Renal cortical epithelial cell (primary cell): ENCODE measurements around the gene CFTR. TPM values are rescaled to one million over a fixed set of nuclear protein-coding genes. Genes with fewer than 3 reads are reported as not detected.
A peak's percentile ranks its signal among the peaks of the same experiment; 100 is the strongest.
"Not testable (repeated sequence)": the region's sequence is repeated elsewhere in the genome, so short reads cannot be mapped to it uniquely, and the experiment has no call there.

ENCODE experiments used
- DNase-seq: peaks from one replicate; pipeline ENCODE4 v3.0.0-alpha.2; 2011; ENCODE audit warnings: low read depth
- total RNA-seq: library from RNA; depleted of rRNA; stranded (reverse); fragments of >200 nt; gene quantifications from 2 replicates; pipeline ENCODE4 v1.2.3, GENCODE V29; 2014

CFTR gene
- total RNA-seq = 10.9 and 29.9 TPM in 2 replicates

DNA sequence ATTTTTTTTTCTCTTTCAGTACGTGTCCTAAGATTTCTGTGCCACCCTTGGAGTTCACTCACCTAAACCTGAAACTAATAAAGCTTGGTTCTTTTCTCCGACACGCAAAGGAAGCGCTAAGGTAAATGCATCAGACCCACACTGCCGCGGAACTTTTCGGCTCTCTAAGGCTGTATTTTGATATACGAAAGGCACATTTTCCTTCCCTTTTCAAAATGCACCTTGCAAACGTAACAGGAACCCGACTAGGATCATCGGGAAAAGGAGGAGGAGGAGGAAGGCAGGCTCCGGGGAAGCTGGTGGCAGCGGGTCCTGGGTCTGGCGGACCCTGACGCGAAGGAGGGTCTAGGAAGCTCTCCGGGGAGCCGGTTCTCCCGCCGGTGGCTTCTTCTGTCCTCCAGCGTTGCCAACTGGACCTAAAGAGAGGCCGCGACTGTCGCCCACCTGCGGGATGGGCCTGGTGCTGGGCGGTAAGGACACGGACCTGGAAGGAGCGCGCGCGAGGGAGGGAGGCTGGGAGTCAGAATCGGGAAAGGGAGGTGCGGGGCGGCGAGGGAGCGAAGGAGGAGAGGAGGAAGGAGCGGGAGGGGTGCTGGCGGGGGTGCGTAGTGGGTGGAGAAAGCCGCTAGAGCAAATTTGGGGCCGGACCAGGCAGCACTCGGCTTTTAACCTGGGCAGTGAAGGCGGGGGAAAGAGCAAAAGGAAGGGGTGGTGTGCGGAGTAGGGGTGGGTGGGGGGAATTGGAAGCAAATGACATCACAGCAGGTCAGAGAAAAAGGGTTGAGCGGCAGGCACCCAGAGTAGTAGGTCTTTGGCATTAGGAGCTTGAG is at the start of gene CFTR:
TSS of gene CFTR (plus strand) at position 801 of the 830 bp plus-strand sequence. CDS start 70 bp downstream, outside the sequence.
- no peak for DNase-seq

DNA sequence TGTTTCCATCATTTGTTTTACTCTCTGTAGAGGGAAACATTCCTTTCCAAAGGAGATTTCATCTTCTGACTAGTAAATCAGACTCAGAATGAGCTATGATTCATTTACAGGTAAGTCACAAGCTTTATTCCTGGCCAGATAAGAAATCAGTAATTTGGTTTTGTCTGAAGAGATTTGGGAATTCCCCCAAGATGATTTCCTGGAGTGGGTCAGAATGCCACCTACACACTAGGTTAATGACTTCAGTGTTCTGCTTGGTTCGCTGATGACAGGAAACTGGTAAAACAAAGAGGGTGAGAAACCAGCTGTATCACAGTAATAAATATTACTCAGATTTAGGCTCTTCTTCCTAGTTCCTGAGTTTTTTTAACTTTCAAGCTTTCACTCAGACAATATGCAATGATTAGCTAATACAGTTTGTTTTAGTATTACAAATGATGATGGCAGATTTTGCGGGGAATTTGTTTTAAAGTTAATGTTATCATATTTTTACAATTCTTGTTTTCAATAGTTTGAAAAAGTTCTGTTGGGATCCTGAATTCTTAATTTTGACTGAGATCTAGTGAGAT is 44.3 kb upstream of the CFTR start:
- peak; percentile 96 for DNase-seq

GRCh38 chr7:117444646-117445045 is 35.2 kb upstream of the CFTR start:
- no peak for DNase-seq

DNA sequence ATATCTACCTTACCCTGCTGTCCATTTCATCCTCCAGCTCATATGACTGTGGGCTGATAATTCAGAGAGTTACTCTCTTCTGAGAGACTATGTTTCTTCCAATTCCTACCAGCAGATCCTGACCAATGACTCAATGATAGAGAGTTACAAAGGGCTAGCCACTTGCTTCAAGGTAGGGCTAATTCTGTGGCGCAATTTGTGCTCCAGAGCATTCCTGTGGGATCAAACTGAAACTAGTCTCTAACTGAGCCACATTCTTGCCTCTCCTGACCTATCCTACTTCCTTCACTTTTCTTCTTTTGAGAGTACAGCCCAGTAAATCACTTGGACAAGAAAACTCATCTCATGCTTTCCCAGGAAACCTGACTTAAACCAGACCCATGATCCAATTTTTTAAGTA is 34.6 kb upstream of the CFTR start:
- DNase-seq = peak; percentile 95

DNA sequence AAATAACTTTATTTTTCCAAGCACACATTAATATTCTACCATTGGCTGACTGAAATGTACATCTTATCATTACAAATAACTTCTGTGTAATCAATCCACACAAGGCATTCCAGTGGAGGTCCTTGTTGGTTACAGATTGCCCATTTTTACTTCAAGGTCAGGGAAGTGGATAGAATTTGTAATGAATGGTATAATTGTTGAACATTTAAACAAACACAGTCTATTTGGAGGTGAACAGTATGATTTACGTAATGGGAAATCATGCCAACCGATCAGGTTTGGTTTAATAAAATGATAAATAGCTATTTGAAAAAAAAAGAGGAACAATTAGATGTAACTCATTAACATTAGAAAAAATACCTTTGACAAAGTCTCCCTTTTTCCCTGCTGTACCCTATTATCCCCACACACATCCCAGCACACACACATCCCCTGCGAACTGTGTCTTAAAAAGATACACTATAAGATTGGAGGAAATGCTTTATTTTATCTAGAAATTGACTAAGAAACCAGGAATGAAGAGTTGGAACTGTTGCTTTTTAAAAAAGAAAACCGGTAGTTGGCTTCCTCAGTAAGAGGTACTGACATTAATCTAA is 33.5 kb upstream of the CFTR start:
- DNase-seq = no peak

- no peak for DNase-seq
These were observed 31.2 kb upstream of the CFTR start for GRCh38 chr7:117448655-117449054.

DNA sequence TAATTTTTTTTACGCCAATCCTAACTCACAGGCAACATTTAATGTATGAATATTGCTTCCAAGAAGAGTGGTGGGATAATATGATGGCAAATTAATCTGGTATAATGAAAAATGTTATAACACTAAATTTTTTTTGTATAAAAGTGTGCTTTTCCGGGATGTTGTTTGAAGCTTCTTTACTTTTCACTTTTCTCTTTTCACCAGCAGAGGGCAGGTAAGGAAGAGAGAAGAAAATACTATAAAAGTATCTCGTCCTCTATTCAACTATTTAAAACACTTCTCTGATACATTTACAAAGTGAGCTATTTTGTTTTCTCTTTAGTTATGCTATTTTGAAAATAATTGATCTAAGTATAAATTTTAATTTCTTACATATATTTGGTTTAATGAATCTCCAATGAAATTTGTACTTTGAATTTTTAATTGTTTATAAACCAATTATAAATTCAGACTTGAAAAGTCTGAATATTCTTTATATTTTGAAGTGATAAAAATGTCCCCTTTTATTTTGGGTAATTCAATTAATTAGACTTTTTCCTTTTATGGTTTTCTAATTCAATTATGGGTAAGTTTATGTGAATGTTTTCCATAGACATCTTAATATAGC is 20.7 kb upstream of the CFTR start:
- DNase-seq = peak; percentile 46

DNA sequence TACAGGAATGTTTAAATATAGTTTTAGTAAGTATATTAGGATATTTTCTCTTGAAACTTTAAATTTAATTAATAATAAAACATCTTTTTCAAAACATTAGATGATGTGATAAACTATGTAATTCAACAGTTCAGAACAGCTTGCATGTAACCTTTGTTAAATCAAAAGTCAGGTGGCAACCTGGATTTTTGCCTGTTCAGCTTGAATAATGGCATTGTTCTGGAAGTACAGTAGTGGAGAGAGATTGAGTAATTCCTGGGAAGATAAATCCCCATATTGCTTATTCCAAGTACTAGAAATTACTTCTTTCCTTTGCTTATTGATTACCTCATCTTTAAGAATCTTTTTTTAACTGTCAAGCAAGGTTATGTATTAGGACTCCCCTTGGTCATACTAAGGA is 20.1 kb upstream of the CFTR start:
- peak; percentile 21 for DNase-seq

DNA sequence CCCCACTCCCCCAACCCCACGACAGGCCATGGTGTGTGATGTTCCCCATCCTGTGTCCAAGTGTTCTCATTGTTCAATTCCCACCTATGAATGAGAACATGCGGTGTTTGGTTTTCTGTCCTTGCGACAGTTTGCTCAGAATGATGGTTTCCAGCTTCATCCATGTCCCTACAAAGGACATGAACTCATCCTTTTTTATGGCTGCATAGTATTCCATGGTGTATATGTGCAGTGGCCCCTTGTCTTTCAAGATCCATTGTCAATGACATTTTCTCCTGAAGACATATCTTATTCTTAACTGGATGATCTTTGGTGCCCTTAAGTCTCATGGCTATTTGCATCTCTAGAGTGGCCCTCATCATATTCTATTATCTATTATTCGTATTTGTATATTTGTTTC is 19.0 kb upstream of the CFTR start:
- not testable (repeated sequence) for DNase-seq

DNA sequence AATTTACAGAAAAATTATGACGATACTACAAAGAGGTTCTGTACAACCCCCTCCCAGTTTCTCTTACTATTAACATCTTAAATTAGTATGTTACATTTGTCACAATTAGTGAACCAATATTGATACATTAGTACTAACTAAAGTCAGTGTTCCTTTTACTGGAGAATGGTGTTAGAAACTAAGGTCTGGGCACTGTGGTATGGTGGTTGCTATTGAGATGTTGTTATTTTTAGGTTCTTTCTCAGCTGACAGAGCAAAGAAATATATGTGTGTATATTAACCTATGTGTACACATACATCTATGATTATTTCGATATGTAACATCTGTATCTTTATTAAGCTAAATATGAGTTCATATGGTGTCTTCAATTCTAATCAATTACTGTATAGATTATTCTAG is 11.7 kb upstream of the CFTR start:
- DNase-seq = no peak

GRCh38 chr7:117470777-117471176 is 9.0 kb upstream of the CFTR start:
- DNase-seq = peak; percentile 18

- DNase-seq = no peak
These were observed 7.5 kb upstream of the CFTR start for GRCh38 chr7:117472335-117472734.

DNA sequence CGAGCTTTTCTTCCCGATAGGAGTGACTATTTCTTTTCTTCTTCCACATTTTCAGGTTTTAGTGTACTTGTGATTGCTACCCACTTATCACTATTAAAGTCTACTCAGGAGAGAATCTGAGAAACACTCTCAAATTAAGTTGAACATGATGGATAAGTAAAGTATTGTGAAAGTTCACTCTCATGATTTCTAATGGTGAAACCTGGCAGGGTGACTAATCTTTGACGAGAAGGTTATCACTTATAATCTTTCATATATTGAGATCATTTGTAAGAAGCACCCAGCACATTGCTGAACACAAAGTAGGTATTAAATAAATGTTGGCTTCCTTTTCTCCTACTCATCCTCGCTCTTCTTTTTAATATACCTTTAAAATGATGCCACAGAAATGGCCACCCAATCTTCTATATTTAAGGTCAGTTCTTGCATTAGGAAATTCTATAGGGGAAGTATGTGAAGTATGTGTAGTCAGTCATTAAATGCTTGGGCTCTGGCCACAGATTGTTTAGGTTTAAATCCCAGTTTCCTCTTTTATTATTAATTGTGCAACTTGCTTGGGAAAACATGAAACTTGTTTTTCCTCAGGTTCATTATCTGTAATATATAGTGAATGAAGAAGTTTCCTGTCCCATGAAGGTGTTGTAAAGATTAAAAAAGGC is 3.1 kb upstream of the CFTR start:
- DNase-seq = no peak

GRCh38 chr7:117478836-117479224 is 995 bp upstream of the CFTR start:
- no peak for DNase-seq

GRCh38 chr7:117480055-117480362 is 184 bp downstream of the CFTR start:
- no peak for DNase-seq

DNA sequence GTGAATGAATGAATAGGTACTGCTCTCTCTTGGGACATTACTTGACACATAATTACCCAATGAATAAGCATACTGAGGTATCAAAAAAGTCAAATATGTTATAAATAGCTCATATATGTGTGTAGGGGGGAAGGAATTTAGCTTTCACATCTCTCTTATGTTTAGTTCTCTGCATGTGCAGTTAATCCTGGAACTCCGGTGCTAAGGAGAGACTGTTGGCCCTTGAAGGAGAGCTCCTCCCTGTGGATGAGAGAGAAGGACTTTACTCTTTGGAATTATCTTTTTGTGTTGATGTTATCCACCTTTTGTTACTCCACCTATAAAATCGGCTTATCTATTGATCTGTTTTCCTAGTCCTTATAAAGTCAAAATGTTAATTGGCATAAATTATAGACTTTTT is 1.2 kb downstream of the CFTR start:
- DNase-seq = peak; percentile 32

GRCh38 chr7:117485118-117485620 is 5.3 kb downstream of the CFTR start:
- no peak for DNase-seq

- DNase-seq = no peak
These were observed 9.2 kb downstream of the CFTR start for GRCh38 chr7:117489016-117489415.

- no peak for DNase-seq
These were observed 9.6 kb downstream of the CFTR start for GRCh38 chr7:117489430-117489829.

DNA sequence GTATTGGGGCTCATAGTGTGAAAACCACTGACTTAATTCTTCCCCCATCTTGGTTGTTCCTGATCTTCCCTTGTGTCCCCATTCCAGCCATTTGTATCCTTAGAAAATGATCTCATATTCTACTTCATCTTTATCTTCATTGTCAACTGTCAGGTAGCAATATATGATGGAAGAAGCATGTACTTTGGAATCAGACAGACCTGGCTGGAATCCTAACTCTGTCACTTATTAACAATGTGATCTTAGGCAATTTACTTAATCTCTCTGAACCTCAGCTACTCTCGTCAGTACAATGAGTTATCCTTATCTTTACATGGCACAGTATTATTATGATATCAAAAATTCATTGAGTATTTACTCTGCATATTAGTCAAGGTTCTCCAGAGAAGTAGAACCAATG is 10.1 kb downstream of the CFTR start:
- DNase-seq = peak; percentile 65

DNA sequence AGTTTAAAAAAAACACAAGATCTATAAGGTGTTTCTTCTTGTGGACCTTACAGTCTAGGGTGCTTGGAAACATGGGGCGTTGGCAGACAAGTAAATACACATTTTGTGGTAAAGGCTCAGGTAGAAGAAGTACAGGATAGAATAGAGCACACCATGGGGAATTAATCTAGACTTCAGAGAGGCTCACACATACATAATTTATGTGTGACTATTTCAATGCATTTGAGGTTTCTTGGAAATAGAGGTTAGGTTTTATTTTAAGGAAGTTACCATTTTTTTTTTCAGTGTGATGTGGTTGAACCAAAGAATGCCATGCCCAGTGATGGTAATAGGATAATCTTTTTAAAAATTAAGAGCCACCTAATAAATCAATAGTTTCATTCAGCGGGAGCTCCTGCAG is 12.8 kb downstream of the CFTR start:
- DNase-seq = no peak

DNA sequence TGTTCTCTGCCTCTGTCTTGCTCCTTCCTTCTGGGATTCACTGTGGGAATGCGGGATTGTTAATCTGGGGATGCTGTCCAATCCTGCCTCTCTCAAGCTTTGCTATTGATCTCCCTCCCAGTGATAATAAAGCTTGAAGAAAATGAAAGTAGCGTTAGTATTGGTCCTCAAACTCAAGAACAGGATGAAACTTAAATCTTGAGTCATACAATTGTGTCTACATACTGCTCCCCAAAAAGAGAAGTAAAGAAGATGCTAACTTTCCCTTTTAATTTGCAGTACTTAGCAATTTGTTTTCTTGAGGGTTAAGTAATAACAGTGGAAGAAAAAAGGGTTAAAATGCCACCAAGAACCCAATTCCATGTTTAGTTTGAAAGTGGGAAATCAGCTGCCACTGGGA is 13.6 kb downstream of the CFTR start:
- no peak for DNase-seq
